GM12878 (cell line): Measurements from ENCODE around the gene NEU1. TPM values are rescaled to one million over a fixed set of nuclear protein-coding genes. Genes with fewer than 3 reads are reported as not detected.

Experiments
- ATAC-seq: fragments of 200-7000 bp; cut with Tn5 transposase; 3 replicates; pipeline ENCODE4 v1.9.1; 2020; ENCODE audit warnings: mild to moderate bottlenecking, moderate library complexity
- BruUV-seq: library from RNA; stranded (reverse); fragments of 400-500 nt; replicated peaks from 2 replicates; lab custom pipeline; 2021; lab: Mats Ljungman, UMichigan
- CTCF ChIA-PET: fragments of 300-600 bp; sonication (Branson Sonifier 250); formaldehyde crosslinking; extraction: SDS; loops from one replicate; lab custom pipeline; 2021; ENCODE audit warnings: inconsistent platforms; lab: Yijun Ruan, JAX
- POLR2A ChIA-PET: fragments of 350-600 bp; formaldehyde crosslinking; extraction: SDS; loops from one replicate; lab custom pipeline; 2021; ENCODE audit warnings: inconsistent platforms; lab: Charles Lee
- RAD21 ChIA-PET: fragments of 300-600 bp; sonication (Branson Sonifier 250); formaldehyde crosslinking; loops from one replicate; lab custom pipeline; 2023; ENCODE audit warnings: antibody characterized with exemption; ENCODE audit not compliant: unreplicated experiment; lab: Charles Lee
- SMC1A ChIA-PET: fragments of 300-600 bp; sonication (Branson Sonifier 250); formaldehyde crosslinking; loops from one replicate; lab custom pipeline; 2023; ENCODE audit not compliant: unreplicated experiment, uncharacterized antibody; lab: Charles Lee
- DNase-seq: peaks from one replicate; pipeline ENCODE4 v3.0.0-alpha.2; 2011; ENCODE audit warnings: low read depth, low spot score
- FAIRE-seq: peaks from 3 replicates; lab custom pipeline; 2011; peaks lifted over from hg19 to GRCh38; lab: Jason Lieb, UNC
- H2AFZ ChIP-seq: 2 replicates; pipeline ENCODE4 v1.6.0; 2011; ENCODE audit warnings: low read depth, low read length, control low read depth; ENCODE audit not compliant: control insufficient read depth
- H3K27ac ChIP-seq: 2 replicates; pipeline ENCODE4 v1.5.1; 2011; ENCODE audit warnings: control low read depth; ENCODE audit not compliant: control insufficient read depth, insufficient read depth
- H3K27me3 ChIP-seq, 2 experiments: replicated peaks in 1 of 2; 2 replicates each; pipeline versions ENCODE4 v1.6.0 to v1.6.1; 2011; ENCODE audit warnings: low read length in 1 of 2; ENCODE audit not compliant: control insufficient read depth in 2 of 2, insufficient read depth in 2 of 2
- H3K36me3 ChIP-seq, 2 experiments: 2 replicates each; pipeline ENCODE4 v1.5.1; 2011; ENCODE audit warnings: low read length in 1 of 2; ENCODE audit not compliant: control insufficient read depth in 2 of 2, insufficient read depth in 2 of 2
- H3K4me1 ChIP-seq: 2 replicates; pipeline ENCODE4 v1.6.1; 2011; ENCODE audit warnings: mild to moderate bottlenecking, low read length, moderate library complexity, mixed read lengths; ENCODE audit not compliant: control insufficient read depth, insufficient read depth
- H3K4me2 ChIP-seq: 2 replicates; pipeline ENCODE4 v1.6.0; 2011; ENCODE audit warnings: control low read depth; ENCODE audit not compliant: control insufficient read depth, insufficient read depth
- H3K4me3 ChIP-seq: fragments of 200-600 bp; sonication (generic); 2 replicates; pipeline ENCODE4 v1.5.1; 2016
- H3K79me2 ChIP-seq: 2 replicates; pipeline ENCODE4 v1.6.0; 2011; ENCODE audit warnings: low read length; ENCODE audit not compliant: control insufficient read depth, insufficient read depth
- H3K9ac ChIP-seq: 2 replicates; pipeline ENCODE4 v1.8.0; 2011; ENCODE audit warnings: low read length, control low read depth, mixed read lengths; ENCODE audit not compliant: control insufficient read depth, insufficient read depth
- H3K9me3 ChIP-seq: replicated peaks from 3 replicates; pipeline ENCODE4 v1.5.1; 2011; ENCODE audit warnings: mild to moderate bottlenecking, low read length; ENCODE audit not compliant: control insufficient read depth, insufficient read depth
- H4K20me1 ChIP-seq: 2 replicates; pipeline ENCODE4 v1.6.0; 2011; ENCODE audit not compliant: control insufficient read depth, insufficient read depth
- BRCA1 ChIP-seq: IDR thresholded peaks from 2 replicates; pipeline ENCODE4 v1.6.1; 2011; ENCODE audit warnings: low read depth, low read length, improper control_type of control experiment
- CHD2 ChIP-seq: IDR thresholded peaks from 2 replicates; pipeline ENCODE4 v1.6.1; 2011; ENCODE audit warnings: low read depth, low read length, improper control_type of control experiment, borderline replicate concordance
- FOXM1 ChIP-seq: IDR thresholded peaks from 2 replicates; pipeline ENCODE4 v1.6.1; 2012; ENCODE audit warnings: low read depth, mild to moderate bottlenecking, inconsistent platforms, low read length, moderate library complexity
- MAX ChIP-seq: IDR thresholded peaks from 2 replicates; pipeline ENCODE4 v1.6.1; 2012; ENCODE audit warnings: low read depth, low read length, improper control_type of control experiment
- MLLT1 ChIP-seq: fragments of 450-650 bp; IDR thresholded peaks from 2 replicates; pipeline ENCODE4 v1.6.1; 2016; ENCODE audit warnings: mild to moderate bottlenecking
- POLR2A ChIP-seq: IDR thresholded peaks from 2 replicates; pipeline ENCODE4 v1.6.1; 2011; ENCODE audit warnings: low read depth, mild to moderate bottlenecking, low read length
- SUPT20H ChIP-seq: IDR thresholded peaks from 2 replicates; pipeline ENCODE4 v1.6.1; 2011; ENCODE audit warnings: low read depth, mild to moderate bottlenecking, low read length, moderate library complexity, borderline replicate concordance; ENCODE audit not compliant: control insufficient read depth
- WGBS: methylation state at CpG from one replicate; pipeline ENCODE4 v1.1.6; 2016; ENCODE audit warnings: low lambda C conversion rate; ENCODE audit not compliant: insufficient replicate concordance, insufficient coverage; ENCODE audit errors: missing lambda C conversion rate; 5-methylcytosine and 5-hydroxymethylcytosine counted together
- in situ Hi-C: fragments of 300-500 bp; cut with MboI; formaldehyde crosslinking; loops from 9 replicates; pipeline ENCODE4 v1.14.3; 2018; ENCODE audit warnings: mixed read lengths
- intact Hi-C: fragments of 100-400 bp; cut with micrococcal nuclease; formaldehyde crosslinking; loops from one replicate; pipeline ENCODE4 v1.14.2; 2022; ENCODE audit not compliant: unreplicated experiment
- polyA plus RNA-seq, 11 experiments: library from polyadenylated mRNA; depleted of rRNA in 4 of 11; unstranded in 6 of 11; stranded (reverse) in 5 of 11; fragments of >200 nt; fragmentation: Nextera tagmentation in 4 of 11; fragmentation: Illumina TruSeq in 1 of 11; extraction: Ambion mirVana in 4 of 11; extraction: Trizol in 1 of 11; gene quantifications; 1 replicate in 1 of 11; 2 replicates in 10 of 11; pipeline versions ENCODE4 v1.2.1 to v1.2.3, GENCODE V29; 2011 to 2016; ENCODE audit warnings: inconsistent platforms in 2 of 11, missing spikeins in 2 of 11, low read depth in 1 of 11
- total RNA-seq, 4 experiments: library from RNA; depleted of rRNA in 3 of 4; stranded (reverse); fragments of >200 nt in 3 of 4; fragmentation: Illumina TruSeq in 1 of 4; extraction: Trizol in 1 of 4; gene quantifications; 2 replicates each; pipeline versions ENCODE4 v1.2.1 to v1.2.3, GENCODE V29; 2013 to 2021

The NEU1 gene
- total and polyA plus RNA-seq, 10 of the 15 experiments (the other 5 are each of a cell fraction or from before 2014, with no cell fraction given): 7.2 to 26.9 (median 21.6) TPM

- POLR2A ChIA-PET: no interaction called here
- H3K4me2 ChIP-seq: no peak overlapping the region
- BruUV-seq: TSS peak; percentile 92
- no peaks in the 10 kb centered on the region for H3K79me2 ChIP-seq
- RAD21 ChIA-PET: no interaction called here
- WGBS: 81% methylated on average over 10 of the region's 10 CpGs
- in situ Hi-C loops: no loop called here
- H3K9me3 ChIP-seq: no peaks in the 10 kb centered on the region
- no peak for ATAC-seq
- no peak overlapping the region for H3K4me3 ChIP-seq
- CTCF ChIA-PET: no interaction called here
- H4K20me1 ChIP-seq: no peaks in the 10 kb centered on the region
- TF ChIP-seq MAX (no peak), SUPT20H (no peak), POLR2A (0 out of 2 replicates have a peak, but pooled peaks have one; percentile 10), FOXM1 (no peak), CHD2 (no peak), BRCA1 (no peak), MLLT1 (no peak)
- H3K27me3 ChIP-seq: no peaks in the 10 kb centered on the region
- no peak overlapping the region for H2AFZ ChIP-seq
- SMC1A ChIA-PET: no interaction called here
- no peak for FAIRE-seq
- no peak for DNase-seq
- H3K27ac ChIP-seq: no peak overlapping the region
- H3K9ac ChIP-seq: no peak overlapping the region
- H3K36me3 ChIP-seq: peaks cover 0 to 20% of the 10 kb centered on the region in 2 experiments; a peak in 3 of 4 replicates
- no peaks in the 10 kb centered on the region for H3K4me1 ChIP-seq
- intact Hi-C loops: no loop called here
Measured at GRCh38 chr6:31879901-31880300, 17.3 kb upstream of the NEU1 start.
